Measurements from ENCODE around the gene ZNF341.

The ZNF341 gene

DNA sequence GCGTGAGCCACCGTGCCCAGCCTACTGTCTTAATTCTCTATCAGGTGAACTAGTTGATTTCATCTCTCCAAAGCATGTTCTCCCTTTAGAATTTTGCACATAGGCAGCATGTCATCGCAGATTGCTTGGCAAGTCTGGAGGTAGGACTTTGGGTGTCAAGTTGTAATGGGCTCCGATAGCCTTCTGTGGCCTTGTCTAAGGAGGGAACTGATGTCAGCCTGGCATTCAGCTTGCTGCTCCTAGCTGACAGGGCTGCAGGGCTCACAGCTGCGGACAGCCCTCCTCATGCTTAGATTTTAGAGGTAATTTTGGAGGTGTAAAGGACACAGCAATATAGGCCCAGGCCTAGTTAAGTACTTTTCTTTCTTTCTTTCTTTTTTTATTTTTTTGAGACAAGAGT is 90.6 kb downstream of the ZNF341 start:
- DNase-seq = no peak

DNA sequence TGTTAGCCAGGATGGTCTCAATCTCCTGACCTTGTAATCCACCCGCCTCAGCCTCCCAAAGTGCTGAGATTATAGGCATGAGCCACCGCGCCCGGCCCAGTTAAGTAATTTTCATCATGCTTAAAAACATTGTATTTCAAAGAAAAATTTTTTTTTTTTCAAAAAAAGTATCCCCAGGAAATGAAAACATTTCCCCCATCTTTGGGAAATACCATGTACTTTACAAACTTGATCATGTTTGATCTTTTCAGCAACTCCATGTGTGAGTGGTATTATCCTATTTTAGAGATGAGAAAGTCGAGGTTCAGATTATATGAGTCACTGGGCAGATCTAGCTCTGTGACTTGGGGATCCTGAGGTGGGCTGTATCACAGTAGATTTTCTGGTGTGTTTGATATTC is 91.2 kb downstream of the ZNF341 start:
- DNase-seq = no peak

DNA sequence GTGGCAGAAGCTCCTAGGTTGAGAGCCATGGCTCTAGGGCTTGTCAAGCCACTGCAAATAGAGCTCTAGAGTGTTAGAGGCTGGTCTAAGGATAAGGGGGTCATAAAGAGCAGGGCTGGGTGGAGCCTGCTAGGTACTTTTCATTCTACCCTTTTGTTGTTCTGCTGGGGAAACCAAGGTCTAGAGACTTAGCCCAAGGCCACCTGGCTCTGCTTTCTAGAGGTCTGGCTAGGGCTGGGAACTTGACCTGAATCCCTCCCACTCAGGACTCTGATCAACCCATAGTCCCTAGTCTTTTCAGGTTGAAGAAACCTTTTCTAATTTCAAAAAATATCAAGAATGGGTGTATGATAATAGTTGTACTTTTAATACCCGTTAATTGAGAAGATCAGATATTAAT is 93.1 kb downstream of the ZNF341 start:
- no peak for DNase-seq

GRCh38 chr20:33825340-33826269 is 93.8 kb downstream of the ZNF341 start:
- no peak for DNase-seq

- DNase-seq = no peak
Measured at GRCh38 chr20:33826270-33826897, 94.6 kb downstream of the ZNF341 start.

- DNase-seq = no peak
Measured at GRCh38 chr20:33827109-33827508, 95.3 kb downstream of the ZNF341 start.

GRCh38 chr20:33827634-33828325 is 96.0 kb downstream of the ZNF341 start:
- no peak for DNase-seq

DNA sequence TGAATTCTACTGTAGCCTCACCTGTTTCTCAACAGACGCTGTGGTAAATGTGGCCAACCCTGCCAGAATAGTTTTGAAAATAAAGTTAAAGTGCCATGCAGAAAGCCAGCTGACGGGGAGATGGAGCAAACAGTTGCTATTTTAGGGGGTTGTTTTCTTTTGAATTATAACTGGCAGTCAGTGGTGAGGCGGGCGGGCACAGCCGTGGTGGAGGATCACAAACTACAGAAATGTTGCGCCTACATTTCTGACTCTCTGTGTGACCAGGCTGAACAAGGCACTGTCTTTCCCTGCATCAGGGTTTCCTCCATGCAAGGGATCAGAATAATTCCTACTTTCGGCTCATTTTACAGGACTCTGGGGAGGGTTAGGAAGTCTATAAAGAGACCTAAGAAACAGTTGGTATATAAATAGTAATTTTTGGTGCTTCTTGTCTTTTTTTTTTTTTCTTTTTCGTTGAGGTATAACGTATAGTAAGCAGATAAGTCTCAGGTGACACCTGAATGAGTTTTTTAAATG is 96.6 kb downstream of the ZNF341 start:
- DNase-seq = no peak

GRCh38 chr20:33828967-33829560 is 97.3 kb downstream of the ZNF341 start:
- no peak for DNase-seq

DNA sequence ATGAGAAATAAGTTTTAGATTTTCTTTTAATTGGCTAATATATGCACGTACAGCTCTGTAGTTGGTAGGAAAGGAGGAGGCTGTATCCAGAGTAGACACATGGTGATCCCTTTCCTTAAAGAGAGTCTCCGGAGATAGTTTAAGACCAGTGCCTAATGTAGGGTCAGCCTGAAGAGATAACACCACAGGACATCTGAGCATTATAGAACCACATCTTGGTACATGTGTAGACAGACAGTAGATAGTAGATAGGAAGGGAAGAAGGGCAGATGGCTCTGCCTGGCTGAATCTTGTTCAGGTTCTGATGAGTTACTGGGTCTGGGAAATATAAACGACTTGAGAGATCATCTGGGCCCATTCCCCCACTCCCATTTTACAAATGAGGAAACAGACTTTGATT is 97.8 kb downstream of the ZNF341 start:
- DNase-seq = no peak

DNA sequence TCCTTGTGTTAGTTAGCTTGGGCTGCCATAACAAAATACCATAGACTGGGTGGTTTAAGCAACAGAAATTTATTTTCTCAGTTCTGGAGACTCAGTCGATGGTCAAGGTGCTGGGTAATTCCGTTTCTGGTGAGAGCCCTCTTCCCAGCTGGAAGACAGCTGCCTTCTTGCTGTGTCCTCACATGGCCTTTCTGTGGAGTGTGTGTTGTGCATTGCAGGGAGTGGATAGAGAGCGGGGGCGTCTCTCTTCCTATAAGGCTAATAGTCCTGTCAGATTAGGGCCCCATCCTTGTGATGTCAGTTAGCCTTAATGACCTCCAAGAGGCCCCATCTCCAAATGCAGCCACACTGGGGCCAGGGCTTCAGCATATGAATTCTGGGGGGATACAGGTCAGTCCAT is 98.6 kb downstream of the ZNF341 start:
- DNase-seq = no peak

GRCh38 chr20:33832103-33832804 is 100.5 kb downstream of the ZNF341 start:
- DNase-seq = peak in 45 of 56 donors; percentile 4 to 70 (median 35)

GRCh38 chr20:33833333-33833732 is 101.5 kb downstream of the ZNF341 start:
- peak in 1 of 56 donors; percentile 13 for DNase-seq

- no peak for DNase-seq
Measured at GRCh38 chr20:33835615-33836172, 103.9 kb downstream of the ZNF341 start.

DNA sequence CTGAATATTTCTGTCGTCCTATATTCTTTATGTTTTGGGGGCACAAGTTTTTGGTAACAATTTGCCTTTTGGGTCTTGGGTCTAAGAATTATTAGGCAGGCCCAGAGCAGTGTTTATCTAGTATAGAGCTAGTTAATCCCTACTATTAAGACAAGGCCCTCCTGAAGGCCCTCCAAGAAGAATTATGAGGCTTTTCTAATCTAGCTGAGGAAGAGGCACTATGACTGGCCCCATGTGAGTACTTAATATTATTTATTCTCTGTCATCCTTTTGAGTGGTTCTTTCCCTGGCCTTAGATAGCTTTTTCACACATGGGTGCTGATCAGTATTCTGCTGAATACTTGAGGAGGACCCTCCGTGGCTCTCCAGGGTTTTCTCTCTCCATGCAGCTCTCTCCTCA is 104.5 kb downstream of the ZNF341 start:
- no peak for DNase-seq

DNA sequence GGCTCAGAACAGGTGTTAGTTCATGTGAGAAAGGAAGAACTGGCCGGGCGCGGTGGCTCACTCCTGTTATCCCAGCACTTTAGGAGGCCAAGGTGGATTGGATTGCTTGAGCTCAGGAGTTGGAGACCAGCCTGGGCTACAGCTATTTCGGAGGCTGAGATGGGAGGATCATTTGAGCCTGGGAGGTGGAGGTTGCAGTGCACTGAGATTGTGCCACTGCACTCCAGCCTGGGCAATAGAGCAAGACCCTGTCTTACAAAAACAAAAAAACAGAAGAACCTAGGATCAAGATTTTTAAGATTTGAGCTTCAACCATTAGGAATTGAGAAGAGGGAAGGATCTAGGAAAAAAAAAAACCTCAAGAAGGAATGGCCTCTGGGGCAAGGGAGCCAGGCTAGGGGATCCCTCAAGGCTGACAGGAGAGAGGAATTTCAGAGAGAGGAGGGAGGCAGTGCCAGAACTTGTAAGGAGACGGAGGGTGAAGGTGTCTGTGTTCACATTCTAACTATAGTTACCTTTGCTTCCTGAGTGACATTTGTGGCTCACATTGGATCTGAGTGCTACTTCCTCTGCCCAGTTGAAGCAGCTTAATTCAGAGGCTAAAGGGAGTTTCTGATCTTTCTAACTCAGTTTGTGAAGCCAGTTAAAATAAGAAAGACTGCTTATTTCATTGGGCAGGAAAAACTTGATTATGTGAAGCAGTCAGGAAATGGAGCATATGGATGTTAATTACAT is 105.5 kb downstream of the ZNF341 start:
- no peak for DNase-seq

DNA sequence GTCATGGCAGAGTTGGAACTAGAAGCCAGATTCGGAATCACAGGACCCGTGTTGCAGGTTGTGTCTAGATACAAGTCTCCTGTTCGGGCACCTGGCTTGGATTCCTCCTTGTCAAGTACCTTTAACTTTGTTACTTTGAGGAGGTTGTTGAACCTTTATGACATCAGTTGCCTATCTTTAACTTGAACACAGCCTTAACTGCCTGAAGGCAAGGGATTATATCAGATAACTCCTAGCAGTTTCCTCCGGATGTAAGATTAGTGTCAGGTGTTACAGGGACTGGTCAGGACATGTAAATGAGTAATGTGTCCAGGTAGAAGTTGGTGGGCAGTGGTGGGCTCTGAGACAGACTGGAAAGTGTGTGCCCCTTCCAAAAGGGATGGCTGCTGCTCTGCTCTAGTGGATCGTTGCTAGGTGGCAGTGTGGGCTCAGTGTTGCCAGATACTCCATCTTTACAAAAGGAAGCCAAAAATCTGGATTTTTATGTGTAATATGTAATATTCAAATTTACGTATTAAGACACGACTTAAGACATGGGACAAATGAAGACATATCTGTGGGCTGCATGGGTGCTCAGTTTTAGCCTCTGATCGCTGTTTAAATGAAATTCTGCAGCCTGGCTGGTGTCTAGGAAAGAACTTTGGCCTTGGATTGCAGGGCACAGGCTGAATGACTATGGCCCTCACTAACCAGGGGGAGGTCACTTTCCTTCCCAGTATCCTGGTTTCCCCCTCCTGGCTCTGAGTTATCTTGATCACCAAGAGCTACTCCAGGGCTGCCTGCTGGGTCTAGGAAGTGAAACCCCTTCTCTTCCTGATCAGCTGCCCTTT is 106.5 kb downstream of the ZNF341 start:
- peak in 1 of 56 donors; percentile 18 for DNase-seq

GRCh38 chr20:33839591-33839990 is 107.8 kb downstream of the ZNF341 start:
- DNase-seq = no peak

DNA sequence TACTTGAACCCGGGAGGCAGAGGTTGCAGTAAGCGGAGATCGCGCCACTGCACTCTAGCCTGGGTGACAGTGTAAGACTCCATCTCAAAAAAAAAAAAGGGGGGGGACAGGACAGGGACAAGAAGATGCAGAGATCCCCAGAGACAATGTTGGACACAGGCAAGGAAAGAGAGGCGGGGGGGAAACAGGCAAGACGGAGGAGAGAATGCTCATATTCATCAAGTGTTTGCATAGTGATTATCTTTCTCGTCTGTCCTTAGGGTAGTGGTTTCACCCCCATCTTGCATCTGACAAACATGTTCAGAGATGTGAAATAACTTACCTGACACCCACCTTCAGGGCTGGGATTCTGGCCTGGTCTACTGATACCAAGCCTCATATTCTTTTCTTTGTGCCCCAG is 108.4 kb downstream of the ZNF341 start:
- no peak for DNase-seq
